Stimulated activated CD4-positive, alpha-beta T cell treated with anti-CD3 and anti-CD28 coated beads, TNF-alpha, amount 100 ng/mL, for 48 hours (primary cell): ENCODE measurements around the gene RANBP17.

Experiments
- DNase-seq, 3 donors: peaks; one replicate each; pipeline ENCODE4 v3.0.0-alpha.2; 2020; ENCODE audit warnings: low read depth in 3 of 3

The RANBP17 gene

GRCh38 chr5:171249460-171249859 is 387.6 kb downstream of the RANBP17 start:
- DNase-seq: no peak

- no peak for DNase-seq
Measured at GRCh38 chr5:171250738-171251137, 388.9 kb downstream of the RANBP17 start.

DNA sequence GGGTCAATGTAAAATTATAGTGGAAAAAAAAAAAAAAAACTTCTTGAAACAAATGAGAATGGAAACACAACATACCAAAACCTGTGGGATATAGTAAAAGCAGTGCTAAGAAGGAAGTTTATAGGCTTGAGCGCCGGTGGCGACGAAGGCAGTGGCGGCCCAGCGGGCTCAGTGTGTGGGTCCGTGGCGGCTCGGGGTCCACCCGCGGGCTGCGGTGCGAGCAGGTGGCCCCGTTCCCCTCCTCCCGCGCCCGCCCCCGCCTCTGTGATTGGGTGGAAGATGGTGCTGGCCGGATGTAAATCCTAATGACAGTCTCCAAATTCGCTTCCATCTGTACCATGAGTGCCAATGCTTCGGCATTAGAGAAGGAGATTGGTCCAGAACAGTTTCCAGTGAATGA is 389.7 kb downstream of the RANBP17 start:
- no peak for DNase-seq

DNA sequence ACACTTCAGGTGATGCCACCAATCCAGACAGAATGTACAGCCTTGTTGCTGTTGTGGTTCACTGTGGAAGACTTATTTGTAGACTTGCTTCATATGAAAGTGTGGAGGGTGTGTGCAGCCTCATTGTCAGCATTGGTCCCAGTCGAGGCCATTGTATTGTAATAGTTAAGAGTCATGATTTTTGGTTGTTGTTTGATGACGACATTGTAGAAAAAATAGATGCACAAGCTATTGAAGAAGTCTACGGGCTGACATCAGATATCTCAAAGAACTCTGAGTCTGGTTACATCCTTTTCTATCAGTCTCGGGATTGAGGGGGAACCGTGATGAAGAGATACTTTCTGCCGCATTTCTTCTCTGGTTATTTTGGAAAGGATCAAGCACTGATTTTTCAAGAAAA is 390.9 kb downstream of the RANBP17 start:
- DNase-seq: no peak

DNA sequence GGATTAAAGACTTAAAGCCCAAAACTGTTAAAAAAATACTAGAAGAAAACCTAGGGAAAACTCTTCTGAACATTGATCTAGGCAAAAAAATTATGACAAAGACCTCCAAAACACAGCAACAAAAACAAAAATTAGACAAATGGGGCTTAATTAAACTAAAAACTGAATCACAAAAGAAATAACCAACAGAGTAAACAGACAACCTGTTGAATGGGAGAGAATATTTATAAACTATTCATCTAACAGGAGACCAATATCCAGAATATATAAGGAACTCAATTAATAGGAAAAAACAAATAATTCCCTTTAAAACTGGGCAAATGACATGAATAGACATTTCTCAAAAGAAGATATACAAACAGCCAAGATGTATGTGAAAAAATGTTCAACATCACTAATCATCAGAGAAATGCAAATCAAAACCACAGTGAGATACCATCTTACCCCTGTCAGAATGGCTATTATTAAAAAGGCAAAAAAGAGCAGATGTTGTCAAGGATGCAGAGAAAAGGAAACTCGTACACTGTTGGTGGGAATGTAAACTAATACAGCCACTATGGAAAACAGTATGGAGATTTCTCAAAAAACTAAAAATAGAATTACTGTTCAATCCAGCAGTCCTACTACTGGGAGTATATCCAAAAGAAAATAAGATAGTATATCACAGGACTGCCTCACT is 397.1 kb downstream of the RANBP17 start:
- no peak for DNase-seq

- no peak for DNase-seq
Measured at GRCh38 chr5:171261361-171261760, 399.5 kb downstream of the RANBP17 start.

DNA sequence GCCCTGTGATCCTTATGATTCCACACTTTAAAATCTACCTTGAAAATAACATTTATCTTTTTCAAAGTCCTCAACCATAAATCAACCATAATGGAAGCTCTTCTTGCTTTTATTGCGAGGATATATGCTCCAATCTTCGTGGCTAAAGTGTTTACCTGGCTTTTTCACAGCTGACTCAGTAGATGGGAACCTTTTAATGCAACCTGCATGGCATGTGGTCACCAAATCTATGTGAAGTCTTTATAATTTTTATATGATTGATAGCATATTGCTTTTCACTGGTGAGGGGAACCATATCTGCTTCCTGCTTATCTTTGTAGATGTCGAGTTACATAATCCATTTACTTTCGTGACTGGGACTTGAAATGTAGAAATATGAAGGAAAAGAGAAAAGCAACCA is 400.1 kb downstream of the RANBP17 start:
- no peak for DNase-seq

GRCh38 chr5:171263181-171263580 is 401.4 kb downstream of the RANBP17 start:
- no peak for DNase-seq

DNA sequence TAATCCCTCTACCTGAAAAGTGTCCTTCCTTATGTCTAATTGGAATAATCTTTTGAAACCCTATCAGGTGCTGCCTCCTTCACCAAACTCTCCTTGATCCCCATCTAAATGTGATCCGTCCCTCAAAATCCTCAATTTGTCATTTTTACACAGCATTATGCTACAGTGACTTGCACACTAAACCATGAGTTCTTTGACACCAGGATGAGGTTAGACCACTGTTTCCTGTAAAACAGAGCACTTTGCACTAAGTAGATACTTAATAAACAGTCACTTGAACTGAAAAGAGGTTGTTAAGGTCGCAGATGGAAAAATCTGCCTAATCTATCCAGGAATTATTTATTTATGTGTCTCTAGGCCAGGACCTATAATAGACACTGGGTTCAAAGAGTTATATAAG is 403.0 kb downstream of the RANBP17 start:
- DNase-seq: no peak

DNA sequence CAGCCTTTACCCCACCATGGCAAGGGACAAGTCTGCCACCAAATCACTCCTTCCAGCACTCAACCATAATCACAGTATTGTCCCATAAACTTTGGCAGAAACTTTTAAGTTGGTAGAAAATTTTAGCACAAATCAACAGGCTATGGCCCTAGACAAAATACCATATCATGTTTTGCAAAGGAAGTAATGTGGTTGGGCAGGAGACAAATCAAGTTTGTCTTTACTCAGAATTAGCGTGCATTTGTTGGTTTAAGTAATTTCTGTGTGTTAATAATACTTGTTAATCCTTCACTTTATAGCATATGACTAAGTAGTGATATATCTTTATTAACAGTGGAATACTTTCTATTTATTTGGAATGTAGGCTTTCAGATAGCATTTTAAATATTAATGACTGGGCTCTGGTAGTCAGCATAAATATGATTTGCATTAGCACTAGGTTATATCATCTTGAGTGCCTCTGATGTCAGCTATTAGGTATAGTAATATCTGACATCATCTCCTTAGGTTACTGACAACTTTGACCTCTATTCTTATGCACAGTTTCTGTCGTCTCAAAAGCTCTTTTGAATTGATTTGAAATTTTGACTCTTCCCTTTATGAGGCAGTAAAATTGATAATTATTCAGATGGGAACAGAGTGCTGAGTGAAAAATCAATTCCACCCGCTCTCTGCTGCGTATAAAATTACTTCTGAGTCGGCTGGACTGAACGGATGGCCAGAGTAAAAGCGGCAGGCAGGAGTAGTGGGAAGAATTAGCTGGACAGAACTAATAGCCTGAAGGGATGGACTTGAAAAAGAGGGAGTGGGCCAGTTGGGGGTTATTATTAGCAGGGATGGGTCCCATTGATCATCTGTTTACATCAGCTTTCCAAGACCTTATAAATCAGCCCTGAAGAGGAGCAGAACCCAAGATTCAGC is 407.1 kb downstream of the RANBP17 start:
- DNase-seq: no peak

- no peak for DNase-seq
Measured at GRCh38 chr5:171269717-171270116, 407.9 kb downstream of the RANBP17 start.

GRCh38 chr5:171270136-171270535 is 408.3 kb downstream of the RANBP17 start:
- DNase-seq: no peak

DNA sequence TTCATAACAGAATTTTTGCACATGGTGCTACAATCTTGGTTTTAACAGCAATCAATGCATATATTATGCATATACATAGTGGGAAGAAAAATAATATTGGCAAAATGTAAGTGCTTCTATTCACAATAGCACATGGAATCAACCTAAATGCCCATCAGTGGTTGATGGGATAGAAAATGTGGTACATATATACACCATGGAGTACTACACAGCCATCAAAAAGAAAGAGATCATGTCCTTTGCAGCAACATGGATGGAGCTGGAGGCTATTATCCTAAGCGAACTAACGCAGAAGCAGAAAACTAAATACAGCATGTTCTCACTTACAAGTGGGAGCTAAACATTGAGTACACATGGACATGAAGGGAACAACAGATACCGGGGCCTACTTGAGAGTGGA is 410.0 kb downstream of the RANBP17 start:
- no peak for DNase-seq

- DNase-seq: no peak
Measured at GRCh38 chr5:171272996-171273970, 411.5 kb downstream of the RANBP17 start.

GRCh38 chr5:171275841-171276544 is 414.2 kb downstream of the RANBP17 start:
- DNase-seq: no peak

- DNase-seq: no peak
Measured at GRCh38 chr5:171283753-171284152, 421.9 kb downstream of the RANBP17 start.

GRCh38 chr5:171285465-171285864 is 423.6 kb downstream of the RANBP17 start:
- DNase-seq: no peak

- no peak for DNase-seq
Measured at GRCh38 chr5:171288066-171288465, 426.2 kb downstream of the RANBP17 start.

GRCh38 chr5:171291371-171291770 is 429.6 kb downstream of the RANBP17 start:
- no peak for DNase-seq

DNA sequence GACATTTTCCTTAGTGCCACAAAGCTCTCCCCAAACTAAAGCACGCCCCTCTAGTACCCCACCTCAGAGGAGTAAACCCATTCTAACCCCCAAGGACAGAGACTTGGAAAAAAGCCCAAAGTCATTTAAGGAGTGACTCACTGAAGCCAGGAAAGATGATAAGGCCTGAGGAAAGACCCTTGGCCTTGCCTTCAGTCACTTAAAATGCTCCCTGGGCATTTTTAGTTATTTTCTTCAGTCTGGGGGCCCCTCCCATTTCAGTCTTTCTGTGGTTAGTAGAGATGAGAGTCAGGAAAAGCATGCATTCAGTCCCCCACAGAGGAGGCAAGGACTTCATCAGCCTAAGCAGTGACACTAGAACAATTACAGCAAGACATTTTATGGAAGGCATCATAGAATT is 433.5 kb downstream of the RANBP17 start:
- DNase-seq: no peak

DNA sequence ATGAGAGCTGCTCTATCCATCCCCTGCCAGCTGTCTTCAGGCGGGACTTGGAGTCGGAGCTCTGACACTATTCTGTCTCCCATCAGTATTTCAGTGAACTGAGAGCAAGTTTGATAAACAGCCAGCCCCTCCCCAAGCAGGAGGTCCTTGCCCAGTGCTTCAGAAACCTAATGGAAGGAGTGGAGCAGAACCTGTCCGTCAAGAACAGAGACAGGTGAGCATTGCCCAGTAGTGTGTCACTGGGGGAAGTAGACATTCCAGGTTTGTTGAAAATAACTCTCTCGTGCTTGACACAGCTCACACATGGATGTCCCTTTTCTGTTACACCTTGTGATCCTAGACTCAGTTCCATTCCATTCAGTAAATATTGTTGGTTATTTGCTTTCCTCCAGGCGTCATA is 434.0 kb downstream of the RANBP17 start:
- DNase-seq: no peak
